NOMO-1 treated with DMSO at 0.1 percent for 48 hours (cell line): ENCODE results near the gene MRPL2.

Experiments
- DNase-seq: peaks from one replicate; lab custom pipeline; 2025; ENCODE audit not compliant: unreplicated experiment; lab: John Stamatoyannopoulos, UW

The MRPL2 gene

DNA sequence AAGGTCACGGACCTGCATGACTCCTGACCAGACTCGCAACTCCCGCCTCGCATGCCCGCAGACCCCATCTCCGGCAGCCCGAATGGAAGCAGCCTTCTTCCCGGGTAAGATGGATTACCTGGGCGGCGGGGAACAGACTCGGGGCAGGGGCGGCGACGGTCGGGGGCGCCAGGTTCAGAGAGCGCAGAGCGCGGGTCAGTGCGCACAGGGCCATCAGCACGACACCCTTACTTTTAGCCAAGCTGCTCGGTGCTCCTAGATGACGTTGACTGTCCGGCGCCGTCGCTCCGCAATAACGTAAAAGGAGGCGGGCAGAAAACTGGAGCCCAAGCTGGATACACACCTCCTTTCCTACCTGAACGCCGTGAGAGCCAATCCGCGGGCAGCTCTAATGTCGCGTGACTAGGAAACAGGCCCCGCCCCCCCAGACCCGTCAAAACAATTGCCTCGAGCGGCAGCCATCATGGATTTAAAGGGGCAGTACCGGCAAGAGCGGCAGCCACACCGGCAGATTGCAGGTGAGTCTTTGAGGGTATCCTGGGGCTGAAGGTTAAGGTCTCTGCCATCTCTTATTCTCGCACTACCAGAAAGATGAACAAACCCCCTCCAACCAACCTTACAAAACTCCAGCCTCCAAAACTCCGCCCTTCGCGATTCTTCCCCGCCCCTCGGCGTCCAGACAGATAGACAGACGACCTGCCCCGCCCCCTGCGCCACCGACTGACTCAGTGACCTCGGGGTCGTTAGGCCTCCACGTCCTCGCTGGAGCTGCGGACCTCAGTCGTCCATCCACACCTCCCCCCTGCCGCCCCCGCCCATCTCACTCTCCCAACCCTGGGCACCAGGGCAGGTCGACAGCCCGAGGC, at the start of gene MRPL2, which contains the start of gene KLC4:
Gene MRPL2 (minus strand): TSS at position 267 of the 866 bp plus-strand sequence. CDS start 53 bp downstream, at position 214.
Gene KLC4 (plus strand): TSS at position 464 of the 866 bp plus-strand sequence. CDS start 1,705 bp downstream, outside the sequence.
- DNase-seq = peak; percentile 99

DNA sequence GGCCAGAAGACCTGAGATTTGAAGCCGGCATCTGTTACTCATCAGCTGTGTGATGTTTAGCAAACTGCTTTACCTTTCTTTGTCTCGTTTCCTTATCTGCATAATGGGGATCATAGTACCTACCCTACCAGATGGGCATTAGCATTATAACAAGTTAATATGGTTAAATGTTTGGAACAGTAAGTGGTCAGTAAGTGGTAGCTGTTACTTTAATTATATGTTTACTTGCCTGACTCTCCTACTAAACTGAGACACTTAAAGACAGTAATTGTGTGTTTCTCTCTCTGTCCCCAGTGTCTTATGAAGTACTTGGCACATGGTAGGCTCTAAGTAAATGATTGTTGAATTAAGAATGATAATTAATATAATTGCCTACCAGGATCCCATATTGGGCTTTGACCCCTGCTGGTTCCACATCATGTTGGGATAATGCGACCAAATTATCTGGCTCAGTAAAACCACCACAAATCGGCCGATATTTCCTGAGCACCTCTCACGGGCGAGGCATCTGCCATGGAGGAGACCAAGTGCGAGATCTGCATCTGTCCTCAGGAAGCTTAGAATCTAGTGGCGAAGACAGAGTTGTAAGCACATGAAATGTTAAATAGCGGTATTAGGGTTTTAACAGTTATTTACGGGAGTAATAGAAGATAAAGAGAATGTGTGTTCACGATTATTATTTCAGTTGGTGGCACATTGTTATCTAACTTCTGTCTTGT, 48.3 kb upstream of the MRPL2 start:
- DNase-seq = no peak

DNA sequence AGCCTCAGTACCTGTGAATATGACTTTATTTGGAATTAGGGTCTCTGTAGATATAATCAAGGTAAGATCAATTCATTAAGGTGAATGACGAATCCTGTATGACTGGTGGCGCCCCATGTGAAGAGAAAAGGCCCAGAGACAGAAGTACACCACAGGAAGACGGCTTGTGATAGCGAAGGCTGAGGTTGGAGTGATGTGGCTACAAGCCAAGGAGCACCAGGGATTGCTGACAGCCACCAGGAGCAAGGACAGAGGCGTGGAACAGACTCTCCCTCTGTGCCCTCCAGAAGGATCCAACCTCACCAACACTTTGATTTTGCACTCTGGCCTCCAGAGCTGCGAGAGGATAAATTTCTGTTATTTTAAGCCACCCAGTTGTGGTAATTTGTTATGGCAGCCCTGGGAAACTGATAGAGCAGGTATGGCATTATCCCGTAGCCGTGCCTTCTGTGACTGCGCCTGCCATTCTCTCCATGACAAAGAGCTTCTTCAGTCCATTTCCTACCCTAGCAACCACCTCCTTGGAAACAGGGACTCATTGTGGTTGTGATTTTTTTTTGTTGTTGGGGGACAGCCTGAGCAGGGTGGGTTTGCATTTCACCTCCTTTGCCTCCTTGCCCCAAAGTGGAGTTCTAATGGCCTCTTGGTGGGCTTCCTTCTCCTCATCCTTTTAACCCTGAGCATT, 46.4 kb upstream of the MRPL2 start:
- no peak for DNase-seq

DNA sequence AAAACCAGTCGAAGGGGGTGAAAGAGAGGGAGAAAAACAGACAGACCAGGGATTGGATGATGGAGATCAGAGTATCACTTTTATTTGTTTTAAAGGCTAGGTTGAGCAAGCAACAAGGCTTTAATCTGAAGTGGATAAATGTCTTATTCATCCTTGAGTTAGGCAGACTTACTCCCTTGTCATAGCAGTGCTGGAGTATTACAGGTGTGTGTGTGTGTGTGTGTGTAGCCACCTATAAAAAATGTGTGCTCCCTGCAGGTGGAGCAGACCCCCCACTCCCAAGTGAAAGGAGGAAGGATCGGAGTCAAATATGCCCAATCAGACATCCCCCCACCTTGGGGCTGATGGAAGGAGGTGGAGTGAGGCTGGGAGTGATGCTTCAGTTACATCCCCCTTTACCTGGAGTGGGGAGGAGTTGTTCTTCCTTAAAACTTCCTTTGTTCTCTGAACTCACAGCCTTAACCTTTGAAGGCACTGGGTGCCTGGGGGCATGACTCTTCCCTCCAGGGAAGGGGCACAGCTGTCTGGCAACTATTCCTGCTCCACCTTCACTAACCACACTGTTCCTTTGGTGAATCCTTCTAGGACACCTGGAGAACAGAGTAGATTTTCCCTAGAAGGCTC, 44.1 kb upstream of the MRPL2 start:
- DNase-seq = no peak

DNA sequence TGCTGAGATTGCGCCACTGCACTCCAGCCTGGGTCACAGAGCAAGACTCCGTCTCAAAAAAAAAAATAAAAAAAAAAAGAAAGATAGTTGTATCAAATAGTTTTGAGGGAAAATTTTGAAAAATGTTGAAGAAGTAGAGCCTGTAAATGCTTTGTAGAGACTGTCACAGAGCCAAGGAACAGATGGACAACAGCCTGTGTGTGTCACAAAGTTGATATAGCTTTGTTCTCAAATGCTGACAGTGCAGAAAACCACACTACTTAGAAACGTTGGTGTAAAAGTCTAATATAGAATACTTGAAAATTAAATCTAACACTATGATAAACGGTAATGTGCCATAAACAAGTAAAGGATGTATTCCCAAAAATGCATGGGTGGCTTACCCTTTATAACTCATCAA, 42.3 kb upstream of the MRPL2 start:
- no peak for DNase-seq

DNA sequence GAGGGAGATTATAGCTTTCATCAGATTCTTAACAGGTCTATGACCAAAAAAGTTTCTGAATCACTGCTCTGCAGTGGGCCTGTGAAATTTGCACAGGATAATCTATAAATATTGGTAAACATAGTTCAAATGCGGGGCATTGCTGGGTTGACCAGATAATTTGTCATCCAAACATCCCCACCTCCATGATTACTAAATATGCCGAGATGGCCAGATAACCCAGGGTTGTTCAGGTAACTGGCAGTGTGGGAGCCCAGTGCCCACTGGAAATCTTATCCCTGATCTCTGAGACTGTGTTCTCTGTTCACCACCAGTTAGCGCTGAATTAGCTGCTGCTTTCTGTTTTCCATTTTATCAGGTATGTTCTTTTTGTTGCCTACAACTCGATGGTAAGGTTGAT, 38.3 kb upstream of the MRPL2 start:
- no peak for DNase-seq

DNA sequence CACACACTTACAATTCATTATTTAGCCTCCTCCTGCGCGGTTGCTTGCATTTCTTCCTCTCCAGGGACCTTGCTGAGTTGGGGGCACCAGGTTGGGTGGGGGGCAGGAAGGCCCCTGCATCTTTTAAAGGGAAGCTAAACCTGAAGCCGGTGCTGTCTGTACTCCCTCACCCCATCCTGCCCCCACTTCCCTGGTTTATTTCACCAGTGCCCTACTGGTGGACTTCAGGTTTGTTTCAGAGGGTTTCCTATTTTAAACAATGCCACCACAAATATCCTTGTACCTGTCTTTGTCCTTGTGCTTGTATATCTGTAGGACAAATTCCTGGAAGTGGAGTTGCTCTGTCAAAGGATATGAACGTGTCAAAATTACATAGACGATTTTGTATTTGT, 37.9 kb upstream of the MRPL2 start:
- no peak for DNase-seq

DNA sequence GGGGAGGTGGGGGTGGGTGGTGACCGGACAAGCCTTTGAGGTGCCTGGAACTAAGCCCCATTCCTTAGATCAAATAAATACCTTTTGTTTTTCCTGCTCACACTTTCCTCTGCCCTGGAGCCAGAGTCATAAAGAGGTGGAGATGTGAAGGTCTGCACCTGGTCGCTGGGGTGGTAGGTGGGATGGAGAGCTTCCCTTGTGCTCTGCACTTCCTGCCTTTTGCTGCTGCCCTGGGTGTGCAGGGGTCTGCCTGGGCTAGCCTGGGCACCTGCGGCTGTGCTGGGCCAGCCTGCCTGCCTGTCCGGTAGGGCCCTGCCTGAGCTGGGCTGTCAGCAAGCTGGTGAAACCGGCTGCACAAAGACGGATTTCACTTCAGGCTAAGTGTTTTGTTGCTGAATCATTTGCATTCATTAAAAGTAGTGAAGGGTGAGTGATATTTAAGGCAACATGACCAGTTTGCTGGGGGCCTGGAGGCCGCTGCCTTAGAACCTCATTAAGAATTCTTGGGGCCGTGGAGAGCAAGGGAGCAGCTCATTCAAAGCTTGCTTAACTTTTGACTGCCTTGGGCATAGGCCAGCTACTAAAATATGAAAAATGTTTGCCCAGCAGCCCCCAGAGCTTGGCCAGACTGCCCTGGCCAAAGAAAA, 37.3 kb upstream of the MRPL2 start:
- no peak for DNase-seq

DNA sequence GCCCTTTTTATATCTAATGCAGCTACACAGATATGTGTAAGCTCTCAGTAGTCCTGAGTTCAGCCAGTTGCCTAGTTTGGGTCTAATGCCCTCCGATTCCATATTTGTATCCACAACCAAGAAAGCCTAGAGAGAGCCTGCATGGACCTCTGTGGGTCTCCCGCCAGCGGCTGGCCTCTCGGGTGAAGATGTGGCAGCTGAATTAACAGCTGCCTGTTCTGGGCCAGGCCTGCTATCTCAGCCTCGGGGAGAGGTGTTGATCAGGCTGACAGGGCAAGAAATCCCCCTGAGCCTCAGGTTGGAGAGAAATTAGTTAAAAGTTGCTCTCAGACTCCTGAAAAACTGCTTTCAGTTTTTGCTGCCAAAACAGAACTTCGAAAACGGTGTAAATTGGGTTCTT, 36.7 kb upstream of the MRPL2 start:
- DNase-seq = no peak

DNA sequence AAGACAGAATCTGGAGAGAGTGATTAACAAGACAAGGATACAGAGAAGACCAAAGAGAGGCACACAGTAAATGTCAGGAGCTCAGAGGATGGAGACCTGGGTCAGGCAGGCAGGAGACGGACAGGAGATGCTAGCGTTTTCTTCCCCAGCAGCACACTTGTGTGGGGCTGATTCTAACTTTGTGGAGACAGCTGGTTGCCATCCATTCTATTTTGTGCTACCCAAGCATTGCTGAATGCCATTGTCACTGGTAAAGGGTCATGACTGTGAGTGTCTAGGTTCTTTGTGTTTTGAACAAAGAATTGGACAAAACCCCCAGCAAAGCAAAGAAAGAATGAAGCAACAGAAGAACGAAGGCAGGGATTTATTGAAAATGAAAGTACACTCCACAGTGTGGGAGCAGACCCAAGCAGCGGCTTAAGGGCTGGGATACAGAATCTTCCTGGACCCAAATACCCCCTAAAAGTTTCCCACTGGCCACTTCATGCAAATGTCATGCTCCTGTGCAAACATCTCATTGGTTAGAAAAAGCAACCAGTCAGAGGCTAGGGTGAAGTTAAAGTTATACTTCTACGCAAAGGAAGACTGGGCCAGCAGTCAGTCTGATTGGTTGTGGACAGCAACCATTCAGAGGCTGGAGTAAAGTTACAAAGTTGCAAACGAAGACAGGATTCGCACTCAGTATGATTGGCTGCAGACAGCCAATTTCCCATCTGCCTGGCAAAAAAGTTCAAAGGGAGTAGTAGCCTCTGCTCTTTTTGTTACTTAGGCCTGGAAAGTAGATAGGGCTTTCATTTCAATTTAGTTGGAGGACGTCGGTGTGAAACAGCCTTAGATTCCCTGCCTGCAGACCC, 34.4 kb upstream of the MRPL2 start:
- no peak for DNase-seq

DNA sequence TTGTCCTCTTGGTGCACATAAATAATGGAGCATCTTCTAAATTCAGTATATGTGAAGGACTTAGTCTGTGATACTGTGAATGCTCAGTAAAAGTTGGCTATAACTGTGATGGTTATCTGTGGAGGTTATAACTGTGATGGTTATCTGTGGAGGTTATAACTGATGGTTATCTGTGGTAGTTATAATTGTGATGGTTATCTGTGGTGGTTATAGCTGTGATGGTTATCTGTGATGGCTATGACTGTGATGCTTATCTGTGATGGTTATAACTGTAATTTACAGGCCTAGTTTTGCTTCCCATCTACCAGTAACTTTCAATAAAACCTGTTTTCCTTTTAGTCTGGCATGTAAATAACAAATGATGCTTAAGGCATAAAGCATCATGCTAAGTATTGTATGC, 33.4 kb upstream of the MRPL2 start:
- DNase-seq = no peak

DNA sequence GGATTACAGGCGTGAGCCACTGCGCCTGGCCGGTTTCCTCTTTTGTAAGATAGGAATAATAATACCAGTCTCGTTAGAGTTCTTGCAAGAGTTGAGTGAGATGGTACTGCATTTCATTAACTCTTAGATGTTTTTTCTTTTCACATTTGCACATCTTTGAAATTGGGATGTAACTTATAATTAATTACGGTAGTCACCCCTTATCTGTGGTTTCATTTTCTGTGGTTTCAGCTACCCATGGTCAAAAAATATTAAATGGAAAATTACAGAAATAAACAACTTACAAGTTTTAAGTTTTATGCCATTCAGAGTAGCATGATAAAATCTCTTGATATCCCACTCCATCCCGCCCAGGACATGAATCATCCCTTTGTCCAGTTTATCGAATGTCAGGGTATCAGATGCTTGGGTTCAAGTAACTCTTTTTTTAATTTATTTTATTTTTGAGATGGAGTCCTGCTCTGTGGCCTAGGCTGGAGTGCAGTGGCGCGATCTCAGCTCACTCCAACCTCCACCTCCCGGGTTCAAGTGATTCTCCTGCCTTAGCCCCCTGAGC, 32.3 kb upstream of the MRPL2 start:
- no peak for DNase-seq

DNA sequence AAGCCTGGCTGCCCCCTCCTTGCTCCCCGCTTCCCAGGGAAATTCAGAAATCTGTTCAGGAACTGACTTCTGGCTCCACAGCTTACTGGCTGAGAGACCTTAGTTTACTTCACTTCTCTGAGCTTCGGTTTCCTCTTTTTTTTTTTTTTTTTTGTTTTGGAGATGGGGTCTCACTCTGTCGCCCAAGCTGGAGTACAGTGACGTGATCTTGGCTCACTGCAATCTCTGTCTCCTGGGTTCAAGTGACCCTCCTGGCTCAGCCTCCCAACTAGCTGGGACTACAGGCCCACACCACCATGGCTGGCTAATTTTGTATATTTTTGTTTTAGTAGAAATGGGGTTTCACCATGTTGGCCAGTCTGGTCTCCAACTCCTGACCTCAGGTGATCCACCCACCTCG, 31.8 kb upstream of the MRPL2 start:
- DNase-seq = no peak

DNA sequence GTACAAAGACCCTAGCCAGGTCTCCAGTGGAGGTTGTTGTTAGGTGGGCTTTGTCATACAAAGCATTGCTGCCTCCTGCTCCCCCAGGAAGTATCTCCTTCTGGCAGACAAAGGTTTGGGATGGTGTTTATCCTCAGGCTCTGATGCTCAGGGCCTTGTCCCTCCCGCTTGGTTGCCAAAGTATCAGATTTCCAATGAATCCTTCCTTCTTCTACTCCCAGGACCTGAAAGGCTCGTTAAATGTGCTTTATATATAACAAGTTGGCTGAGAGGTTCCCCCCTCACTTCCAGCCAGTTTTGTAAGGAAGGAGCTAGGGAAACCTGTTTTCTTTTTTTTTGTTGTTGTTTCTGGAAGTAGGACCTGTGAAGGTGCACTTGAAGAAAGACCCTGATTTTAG, 31.3 kb upstream of the MRPL2 start:
- DNase-seq = no peak

DNA sequence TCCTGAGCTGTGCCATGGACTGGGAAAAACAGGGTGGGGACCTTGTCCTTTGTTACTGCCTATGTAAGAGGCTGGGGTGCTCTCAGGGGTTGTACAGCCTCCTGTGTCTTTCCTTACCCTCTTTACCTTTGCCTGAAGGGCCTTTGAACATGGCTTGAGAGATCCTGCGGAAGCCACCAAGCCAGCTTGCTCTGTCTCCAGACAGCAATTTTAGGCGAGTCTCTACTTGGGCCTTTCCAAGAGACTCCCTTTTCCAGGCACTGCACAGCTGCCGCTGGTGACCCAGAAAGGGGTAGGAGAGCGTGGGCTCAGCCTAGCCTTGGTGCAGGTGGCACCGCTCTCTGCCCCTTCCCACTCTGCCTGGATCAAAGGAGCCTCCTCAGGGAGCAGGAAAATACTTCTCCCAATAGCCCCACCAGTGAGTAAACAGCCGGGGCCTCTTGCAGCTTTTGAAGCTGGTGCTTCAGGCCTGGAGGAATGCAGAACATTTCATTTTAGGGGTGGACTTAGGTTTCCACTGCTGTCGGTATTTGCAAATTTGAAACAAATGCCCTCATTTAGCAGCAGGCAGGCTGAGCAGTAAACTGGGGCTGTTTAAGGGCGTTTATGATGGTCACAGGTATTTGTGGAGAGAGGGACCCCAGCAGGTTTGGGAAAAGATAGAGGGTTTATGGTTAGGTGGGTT, 30.8 kb upstream of the MRPL2 start:
- no peak for DNase-seq

DNA sequence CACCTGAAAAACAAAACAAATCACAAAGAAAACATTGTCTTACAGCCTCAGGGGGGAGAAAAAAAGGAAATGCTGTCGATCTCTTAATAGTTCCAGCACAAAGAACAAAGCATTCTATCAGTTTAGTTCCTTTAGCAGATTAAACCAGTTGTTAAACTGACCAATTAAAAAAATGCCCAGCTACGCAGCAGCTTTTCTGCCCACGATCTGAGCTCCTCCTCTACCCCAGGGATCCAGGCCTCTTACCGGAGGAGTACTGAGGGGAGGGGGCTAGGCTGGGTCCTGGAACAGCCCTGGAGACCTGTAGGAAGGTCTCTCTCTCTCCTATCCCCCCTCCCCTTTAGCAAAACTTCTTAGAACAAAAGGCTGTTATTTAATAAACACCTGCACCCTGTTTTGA, 30.2 kb upstream of the MRPL2 start:
- DNase-seq = no peak

DNA sequence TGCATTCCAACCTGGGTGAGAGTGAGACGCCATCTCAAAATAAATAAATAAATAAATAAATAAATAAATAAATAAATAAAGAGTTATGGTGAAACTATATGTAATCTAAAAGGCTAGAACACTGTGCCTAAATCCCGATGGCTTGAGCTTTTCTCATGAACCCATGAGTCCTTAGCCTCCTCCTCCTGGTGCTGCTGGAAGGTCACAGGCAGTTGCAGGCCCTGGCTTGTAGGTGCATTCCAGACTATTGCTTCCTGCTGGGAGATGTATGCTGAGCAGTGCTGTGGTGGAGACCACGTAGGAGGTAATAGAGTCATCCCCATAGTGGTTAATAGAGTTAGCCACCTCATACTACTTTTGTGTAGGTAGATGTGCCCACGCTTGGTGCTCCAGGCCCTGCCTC, 29.4 kb upstream of the MRPL2 start:
- no peak for DNase-seq

DNA sequence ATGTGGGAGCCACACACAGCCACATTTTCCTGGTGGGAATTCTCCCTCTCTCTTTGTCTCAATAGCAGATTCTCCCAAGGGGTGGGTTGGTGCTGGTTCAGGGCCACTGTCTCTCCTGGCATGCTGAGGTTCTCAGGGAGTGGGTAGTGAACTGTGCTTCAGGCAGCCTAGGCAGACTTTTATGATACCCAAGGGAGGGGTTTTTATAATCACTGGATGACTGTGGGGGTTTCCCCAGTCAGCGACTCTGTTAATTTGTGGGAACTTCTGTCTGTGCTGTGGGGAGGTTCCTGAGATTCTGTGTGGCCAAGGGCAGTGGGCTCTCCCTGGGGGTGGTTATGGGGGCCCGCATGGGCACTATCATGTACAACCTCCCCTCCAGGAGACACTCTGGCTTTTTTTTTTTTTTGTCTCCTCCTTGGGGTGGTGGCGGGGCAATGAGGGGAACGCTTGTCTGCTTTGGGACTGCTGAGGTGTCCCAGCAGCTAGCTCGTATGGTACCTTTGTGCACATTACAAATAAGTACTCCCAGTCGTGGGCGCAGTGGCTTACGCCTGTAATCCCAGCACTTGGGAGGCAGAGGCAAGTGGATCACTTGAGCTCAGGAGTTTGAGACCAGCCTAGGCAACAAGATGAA, 26.9 kb upstream of the MRPL2 start:
- DNase-seq = no peak
